ENCODE data around the gene VBP1. TPM values are rescaled to one million over a fixed set of nuclear protein-coding genes. Genes with fewer than 3 reads are reported as not detected.
"Not testable (repeated sequence)": the region's sequence is repeated elsewhere in the genome, so short reads cannot be mapped to it uniquely, and the experiment has no call there.

VBP1 gene
- total RNA-seq, 1 donor from 2014 or later, result 45.8 TPM

DNA sequence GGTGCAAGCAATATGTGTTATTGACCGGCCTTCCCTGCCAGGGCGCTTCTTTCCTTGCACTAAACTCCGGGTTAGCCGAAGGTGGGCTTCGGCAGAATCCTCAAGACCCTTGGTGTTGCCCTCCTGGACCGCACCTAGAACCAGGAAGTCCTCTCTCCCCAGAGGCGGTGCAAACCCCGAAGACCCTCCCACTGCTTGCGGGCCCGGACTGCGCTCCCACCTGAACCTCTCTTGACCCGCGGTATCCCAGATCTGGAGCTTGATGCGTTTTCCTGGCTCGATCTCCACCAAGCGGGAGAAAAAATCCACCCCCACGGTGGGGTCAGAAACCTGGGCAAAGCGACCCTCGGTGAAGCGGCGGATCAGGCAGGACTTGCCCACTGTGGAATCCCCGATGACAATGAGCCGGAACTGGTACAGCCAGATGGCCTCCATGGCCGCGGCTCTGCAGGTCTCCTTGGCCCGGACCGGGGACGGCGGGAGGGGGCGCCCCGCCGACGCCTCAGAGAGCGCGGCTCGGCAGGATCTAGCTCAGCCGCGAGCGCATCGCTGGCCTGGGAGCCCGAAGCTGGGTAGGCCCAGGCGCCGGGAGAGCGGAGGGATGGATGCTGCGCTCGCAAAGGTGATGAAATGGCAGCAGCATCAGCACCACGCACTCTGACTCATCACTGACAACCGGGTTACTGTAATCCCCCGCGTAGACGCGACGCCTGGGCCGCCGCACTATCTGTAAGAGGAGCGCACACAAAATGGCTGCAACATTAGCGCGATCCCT is 47.8 kb downstream of the VBP1 start, which contains the start of gene RAB39B:
RAB39B (minus strand) TSS at position 638 of the 775 bp plus-strand sequence; CDS start at position 435, 203 bp downstream.
- DNase-seq (ENCODE audit: low read depth in 2 of 2), result peak; percentile 33 to 42

DNA sequence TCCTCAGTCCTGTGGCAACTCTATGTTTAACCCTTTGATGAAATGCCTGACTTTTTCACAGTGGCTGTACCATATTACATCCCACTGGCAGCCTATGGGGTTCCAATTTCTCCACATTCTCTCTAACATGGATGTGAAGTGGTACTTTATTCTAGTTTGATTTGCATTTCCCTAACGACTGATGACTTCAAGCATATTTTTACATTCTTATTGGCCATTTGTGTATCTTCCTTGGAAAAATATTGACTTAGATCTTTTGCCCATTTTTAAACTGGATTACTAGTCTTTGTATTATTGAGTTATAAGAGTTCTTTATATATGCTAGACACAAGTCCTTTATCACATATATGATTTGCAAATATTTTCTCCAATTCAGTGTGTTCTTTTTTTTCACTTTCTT is 50.2 kb downstream of the VBP1 start:
- DNase-seq (ENCODE audit: low read depth in 2 of 2), result no peak

DNA sequence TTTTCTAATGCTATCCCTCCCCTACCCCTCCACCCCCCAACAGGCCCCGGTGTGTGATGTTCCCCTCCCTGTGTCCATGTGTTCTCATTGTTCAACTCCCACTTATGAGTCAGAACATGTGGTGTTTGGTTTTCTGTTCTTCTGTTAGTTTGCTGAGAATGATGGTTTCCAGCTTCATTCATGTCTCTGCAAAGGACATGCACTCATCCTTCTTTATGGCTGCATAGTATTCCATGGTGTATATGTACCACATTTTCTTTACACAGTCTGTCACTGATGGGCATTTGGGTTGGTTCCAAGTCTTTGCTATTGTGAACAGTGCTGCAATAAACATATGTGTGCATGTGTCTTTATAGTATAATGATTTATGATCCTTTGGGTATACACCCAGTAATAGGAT is 51.7 kb downstream of the VBP1 start:
- DNase-seq (ENCODE audit: low read depth in 2 of 2), result not testable (repeated sequence)

DNA sequence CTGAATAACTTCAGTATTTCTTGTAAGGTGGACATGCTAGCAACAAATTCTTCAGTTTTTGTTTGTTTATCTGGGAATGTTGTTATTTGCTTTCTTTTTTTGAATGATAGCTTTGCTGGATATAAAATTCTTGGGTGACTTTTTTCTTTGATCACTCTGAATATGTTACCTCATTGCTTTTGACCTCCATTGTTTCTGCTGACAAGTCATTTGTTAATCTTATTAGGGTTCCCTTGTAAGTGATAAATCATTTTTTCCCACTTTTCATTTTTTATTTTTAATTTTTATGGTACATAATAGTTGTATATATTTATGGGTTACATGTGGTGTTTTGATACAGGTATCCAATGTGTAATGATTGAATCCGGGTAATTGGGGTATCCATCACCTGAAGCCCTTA is 54.7 kb downstream of the VBP1 start:
- no peak for DNase-seq (ENCODE audit: low read depth in 2 of 2)

DNA sequence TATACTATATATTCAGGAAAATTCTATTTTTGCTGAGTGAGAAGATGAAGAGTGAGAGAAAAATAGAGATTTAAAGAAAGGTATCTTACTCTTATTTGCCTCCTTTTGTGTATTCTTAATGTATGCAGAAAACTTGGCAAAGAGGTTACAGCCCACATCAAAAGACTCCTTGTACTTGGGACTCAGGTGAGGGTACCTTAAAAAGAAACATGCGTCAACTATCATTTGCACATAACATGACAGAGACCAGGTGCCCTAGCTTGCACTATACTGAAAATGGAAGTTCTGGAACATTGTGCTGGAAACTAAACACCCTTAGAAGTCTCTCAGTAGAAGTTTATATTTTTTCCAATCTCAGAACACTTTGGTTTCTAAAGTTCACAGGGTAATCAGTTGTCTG is 63.6 kb downstream of the VBP1 start:
- DNase-seq (ENCODE audit: low read depth in 2 of 2), result no peak

Other genes with a start within 250 kb of the VBP1 start
- 3.7 and 20.8 TPM in 2 replicates for gene F8, start 193.7 kb upstream of the VBP1 start, total RNA-seq
- gene FUNDC2, start 189.6 kb upstream of the VBP1 start, total RNA-seq, result 27.5 and 57.7 TPM in 2 replicates
- gene CMC4, start 145.3 kb upstream of the VBP1 start, total RNA-seq, result 6.3 and 13.3 TPM in 2 replicates
- gene MTCP1, start 145.3 kb upstream of the VBP1 start, total RNA-seq, result 16.6 and 17.5 TPM in 2 replicates
- 8.5 and 9.4 TPM in 2 replicates for gene BRCC3, start 145.0 kb upstream of the VBP1 start, total RNA-seq
- 0.20 and 0.22 TPM in 2 replicates for gene RAB39B, start 48.0 kb downstream of the VBP1 start, total RNA-seq
- 8.9 and 11.7 TPM in 2 replicates for gene CLIC2, start 118.2 kb downstream of the VBP1 start, total RNA-seq
- not detected in 2 replicates for gene F8A2, start 165.6 kb downstream of the VBP1 start, total RNA-seq
- 0.44 and 0.60 TPM in 2 replicates for gene F8A3, start 242.2 kb downstream of the VBP1 start, total RNA-seq